Heart right ventricle (tissue), 16 donors: ENCODE data around the gene TPGS2. TPM values are rescaled to one million over a fixed set of nuclear protein-coding genes. Genes with fewer than 3 reads are reported as not detected.

Experiments used
- ATAC-seq, 8 donors: fragments of 200-7000 bp; cut with Tn5 transposase; one replicate each; pipeline ENCODE4 v1.9.1; 2020; ENCODE audit warnings: mild to moderate bottlenecking in 8 of 8, moderate library complexity in 8 of 8, moderate number of reproducible peaks in 1 of 8
- DNase-seq, 2 donors: peaks; one replicate each; pipeline ENCODE4 v3.0.0-alpha.2; 2020
- H3K27ac ChIP-seq, 10 donors: fragments of 200-600 bp; sonication (generic) in 2 of 10; one replicate each; pipeline versions ENCODE4 v1.5.0 to v1.8.0; 2020 to 2022; ENCODE audit warnings: mild to moderate bottlenecking in 3 of 10
- H3K27me3 ChIP-seq, 7 donors: fragments of 200-600 bp; one replicate each; pipeline ENCODE4 v1.8.0; 2021 to 2022; ENCODE audit warnings: mild to moderate bottlenecking in 2 of 7
- H3K36me3 ChIP-seq, 9 donors: fragments of 200-600 bp; sonication (generic) in 1 of 9; one replicate each; pipeline versions ENCODE4 v1.5.0 to v1.8.0; 2020 to 2022; ENCODE audit warnings: mild to moderate bottlenecking in 2 of 9
- H3K4me1 ChIP-seq, 9 donors: fragments of 200-600 bp; sonication (generic) in 1 of 9; one replicate each; pipeline versions ENCODE4 v1.5.0 to v1.8.0; 2020 to 2022; ENCODE audit warnings: mild to moderate bottlenecking in 4 of 9
- H3K4me3 ChIP-seq, 10 donors: fragments of 200-600 bp; sonication (generic) in 2 of 10; one replicate each; pipeline versions ENCODE4 v1.5.0 to v1.8.0; 2020 to 2022; ENCODE audit warnings: mild to moderate bottlenecking in 7 of 10, moderate library complexity in 2 of 10
- H3K9me3 ChIP-seq, 11 donors: fragments of 200-600 bp in 10 of 11; sonication (generic) in 2 of 11; one replicate each; pipeline versions ENCODE4 v1.5.0 to v1.8.0; 2013 to 2022; ENCODE audit warnings: mild to moderate bottlenecking in 2 of 11, control low read depth in 1 of 11, moderate library complexity in 1 of 11
- CTCF ChIP-seq, 9 donors: fragments of 200-600 bp; sonication (generic) in 2 of 9; IDR thresholded peaks; one replicate each; pipeline versions ENCODE4 v1.5.0 to v1.8.0; 2021 to 2022; ENCODE audit warnings: antibody characterized with exemption in 9 of 9, mild to moderate bottlenecking in 5 of 9, moderate library complexity in 1 of 9
- WGBS, 2 donors: extraction: QIAGEN DNeasy Blood & Tissue Kit; methylation state at CpG; one replicate each; pipeline ENCODE4 v1.1.7; 2013; ENCODE audit warnings: inconsistent platforms in 1 of 2; 5-methylcytosine and 5-hydroxymethylcytosine counted together
- intact Hi-C, 10 donors: fragments of 100-400 bp; cut with DNase I; formaldehyde crosslinking; loops; one replicate each; pipeline versions ENCODE4 v1.11.1 to v1.14.2; 2022
- polyA plus RNA-seq, 2 donors: library from polyadenylated mRNA; stranded (reverse); fragments of 200-250 nt; gene quantifications; one replicate each; pipeline ENCODE4 v1.2.3, GENCODE V29; 2013
- total RNA-seq, 10 donors: library from RNA; stranded (reverse); fragmentation: NEBNext Ultra II Directional in 3 of 10; extraction: Animal tissue kit (Norgen Biotek cat#: 25700) in 3 of 10; gene quantifications; one replicate each; pipeline versions ENCODE4 v1.2.1 to v1.2.4, GENCODE V29; 2021 to 2023
- donor health status: Arrhythmogenic right ventricular cardiomyopathy.
- donor health status: ischemic (EF 13 %, LVEDD 7.1; RV severe dilation, severe dysfunction).
- donor health status: healthy with polysubstance abuse.
- donor health status: DM: no; HTN: yes; CAD: no.
- donor health status: DM: no; HTN: no; CAD: no.
- donor health status: ischemic (EF 25% LVEDD 6.9; RV normal size, moderate dysfunction).
- donor health status: ischemic (EF 25% LVEDD 5.7; RV mildly dilated, moderate dysfunction).
- donor health status: healthy.
- donor health status: DM: yes; HTN: yes; CAD: no.
- donor health status: Ischemic cardiomyopathy.
- donor health status: ischemic (EF 35%, LVEDD 5.7; RV mildly dilated, moderate dysfunction).
- donor health status: nonischemic (EF 11% LVEDD 7.7; RV severe dilation, severe dysfunction).
- donor health status: DM: yes; HTN: yes; CAD: no.
- donor health status: PGD.
- donor health status: ischemic (EF 29% LVEDD 5.4; RV normal size, mild dysfunction).
- donor health status: nonischemic (EF 23%, LVEDD 6.1; RV moderate dilation, normal function).

TPGS2 gene
- total and polyA plus RNA-seq, 12 donors = 12.4 to 41.2 (median 27.6) TPM

- intact Hi-C loops = no loop called here
- no peak for TF ChIP-seq CTCF (IDR thresholded peaks at IDR 0.05)
- ATAC-seq (no peak), DNase-seq (no peak)
- no peaks in the 10 kb centered on the region for H3K27me3 ChIP-seq
- no peak overlapping the region for H3K4me3 ChIP-seq
- no peak overlapping the region for H3K27ac ChIP-seq
- peaks cover 0 to 25% (median 0%) of the 10 kb centered on the region in 9 donors for H3K36me3 ChIP-seq
- peaks cover 0 to 7% (median 0%) of the 10 kb centered on the region in 11 donors for H3K9me3 ChIP-seq
- WGBS, 2 donors = 96 to 97% methylated on average over 5 of the region's 5 CpGs
- peaks cover 0 to 17% (median 0%) of the 10 kb centered on the region in 9 donors for H3K4me1 ChIP-seq
These were observed 14.4 kb upstream of the TPGS2 start for GRCh38 chr18:36843199-36843598.

DNA sequence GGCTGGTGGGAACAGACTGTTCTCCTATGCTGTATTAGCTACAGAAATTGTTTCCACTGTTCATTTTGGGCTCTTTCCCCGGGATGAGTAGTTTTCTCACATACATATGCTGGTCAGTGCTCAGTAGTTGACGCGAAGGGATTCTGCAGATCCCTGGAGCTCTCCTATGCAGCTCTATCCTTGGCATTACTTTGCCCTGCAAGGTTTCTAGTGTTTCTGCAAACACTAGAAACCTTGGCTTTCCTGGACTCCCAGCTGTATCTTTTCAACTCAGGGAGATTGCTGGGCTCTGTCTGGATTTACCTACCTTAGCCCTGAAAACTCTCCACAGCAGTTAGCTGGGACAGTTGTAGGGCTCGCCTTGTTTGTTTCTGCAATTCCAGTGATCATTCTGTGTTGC is 11.0 kb upstream of the TPGS2 start:
- H3K4me1 ChIP-seq = peaks cover 0 to 24% (median 0%) of the 10 kb centered on the region in 9 donors
- WGBS, 2 donors = 98% methylated on average over 4 of the region's 4 CpGs
- no peak overlapping the region for H3K27ac ChIP-seq
- intact Hi-C loops = no loop called here
- peaks cover 0 to 9% (median 0%) of the 10 kb centered on the region in 11 donors for H3K9me3 ChIP-seq
- peaks cover 0 to 47% (median 4%) of the 10 kb centered on the region in 9 donors for H3K36me3 ChIP-seq
- no peak for TF ChIP-seq CTCF (IDR thresholded peaks at IDR 0.05)
- H3K4me3 ChIP-seq = no peak overlapping the region
- no peak for DNase-seq
- ATAC-seq = no peak
- H3K27me3 ChIP-seq = no peaks in the 10 kb centered on the region

DNA sequence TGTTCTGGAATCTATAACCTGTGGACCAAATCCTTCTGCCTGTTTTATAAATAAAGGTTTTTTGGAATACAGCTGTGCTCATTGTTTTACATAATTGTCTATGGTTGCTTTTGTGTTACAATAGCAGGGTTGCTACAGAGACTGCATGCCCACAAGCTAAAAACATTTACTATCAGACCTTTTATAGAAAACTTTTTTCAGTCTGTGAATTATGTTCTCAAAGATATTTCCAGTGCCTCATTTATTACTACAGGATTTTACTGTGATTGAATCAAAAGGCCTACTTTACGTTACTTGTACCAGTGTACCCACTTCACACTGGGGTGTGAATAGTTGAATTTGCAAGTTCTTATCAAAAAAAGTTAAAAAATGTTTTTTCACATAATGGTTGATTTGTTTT is 7.1 kb upstream of the TPGS2 start:
- H3K4me3 ChIP-seq = no peak overlapping the region
- H3K4me1 ChIP-seq = peaks cover 0 to 11% (median 0%) of the 10 kb centered on the region in 9 donors
- DNase-seq (no peak), ATAC-seq (no peak)
- H3K27me3 ChIP-seq = no peaks in the 10 kb centered on the region
- no peak overlapping the region for H3K27ac ChIP-seq
- TF ChIP-seq CTCF (IDR thresholded peaks at IDR 0.05) = no peak
- peaks cover 0 to 28% (median 4%) of the 10 kb centered on the region in 9 donors for H3K36me3 ChIP-seq
- peaks cover 0 to 9% (median 0%) of the 10 kb centered on the region in 11 donors for H3K9me3 ChIP-seq
- WGBS, 2 donors = 92 to 96% methylated on average over 1 of the region's 1 CpG
- intact Hi-C loops = no loop called here

DNA sequence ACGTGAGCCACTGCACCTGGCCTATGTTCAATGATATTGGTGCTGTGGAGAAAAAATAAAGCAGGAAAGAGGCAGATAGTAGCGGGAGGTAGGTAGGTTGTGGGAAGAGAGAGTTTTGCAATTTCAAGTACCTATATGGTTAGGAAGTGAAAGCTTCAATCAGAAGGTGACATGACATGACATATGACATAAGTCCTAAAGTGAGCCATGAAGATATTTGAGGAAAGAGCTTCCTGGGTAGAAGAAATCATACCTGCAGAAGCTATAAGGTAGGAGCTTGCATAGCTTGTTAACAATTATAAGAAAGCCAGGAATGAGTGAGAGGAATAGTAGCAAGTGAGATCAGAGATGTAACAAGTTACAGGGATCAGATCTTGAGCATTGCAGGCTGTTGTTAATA is 4.3 kb upstream of the TPGS2 start:
- DNase-seq = no peak

More for the DNA sequence above, 4.3 kb upstream of the TPGS2 start:
- Histone ChIP-seq H3K27ac (no peak overlapping the region), H3K4me1 (peaks cover 0 to 25% (median 15%) of the 10 kb centered on the region in 9 donors), H3K36me3 (peaks cover 0 to 21% (median 4%) of the 10 kb centered on the region in 9 donors), H3K9me3 (peaks cover 0 to 1% (median 0%) of the 10 kb centered on the region in 11 donors), H3K27me3 (no peaks in the 10 kb centered on the region), H3K4me3 (no peak overlapping the region)
- ATAC-seq = no peak
- intact Hi-C loops = no loop called here
- WGBS, 2 donors = 92 to 98% methylated on average over 2 of the region's 2 CpGs
- TF ChIP-seq CTCF (IDR thresholded peaks at IDR 0.05) = no peak
